GM12873 (cell line): ENCODE data around the gene THADA.

Experiments
- CTCF ChIP-seq: IDR thresholded peaks from 2 replicates; pipeline ENCODE4 v1.5.1; 2012; ENCODE audit warnings: low read depth, mild to moderate bottlenecking, moderate library complexity, low read length, control low read depth; ENCODE audit not compliant: insufficient read depth; ENCODE audit errors: missing control alignments

Gene THADA

GRCh38 chr2:43518181-43518580 lies 77.7 kb downstream of the THADA start:
- TF ChIP-seq CTCF: no peak

GRCh38 chr2:43515807-43516497 lies 79.9 kb downstream of the THADA start:
- no peak for TF ChIP-seq CTCF

GRCh38 chr2:43515248-43515647 lies 80.6 kb downstream of the THADA start:
- no peak for TF ChIP-seq CTCF

- TF ChIP-seq CTCF: no peak
These were observed 82.0 kb downstream of the THADA start for GRCh38 chr2:43513796-43514195.

GRCh38 chr2:43513216-43513615 lies 82.6 kb downstream of the THADA start:
- TF ChIP-seq CTCF: no peak

GRCh38 chr2:43511199-43511598 lies 84.6 kb downstream of the THADA start:
- TF ChIP-seq CTCF: no peak

GRCh38 chr2:43509886-43510285 lies 86.0 kb downstream of the THADA start:
- TF ChIP-seq CTCF: no peak

- no peak for TF ChIP-seq CTCF
These were observed 87.6 kb downstream of the THADA start for GRCh38 chr2:43508209-43508608.
